Neuronal stem cell (in vitro differentiated cells): ENCODE data around the gene ACTR3C.
"Not testable (repeated sequence)": the region's sequence is repeated elsewhere in the genome, so short reads cannot be mapped to it uniquely, and the experiment has no call there.

ENCODE experiments used
- DNase-seq: peaks from one replicate; pipeline ENCODE4 v3.0.0-alpha.2; 2013; ENCODE audit warnings: low spot score
- H2AFZ ChIP-seq: one replicate; pipeline ENCODE4 v1.6.1; 2013; ENCODE audit warnings: mild to moderate bottlenecking, low read length, inconsistent platforms
- H2AK5ac ChIP-seq: 2 replicates; pipeline ENCODE4 v1.6.1; 2013; ENCODE audit warnings: low read depth, mild to moderate bottlenecking, inconsistent platforms, low read length, moderate library complexity, mixed read lengths
- H2BK120ac ChIP-seq: 2 replicates; pipeline ENCODE4 v1.6.1; 2013; ENCODE audit warnings: low read depth, mild to moderate bottlenecking, inconsistent platforms, low read length, moderate library complexity, mixed read lengths
- H2BK12ac ChIP-seq: one replicate; pipeline ENCODE4 v1.6.1; 2013; ENCODE audit warnings: low read length, inconsistent platforms
- H2BK15ac ChIP-seq: 2 replicates; pipeline ENCODE4 v1.6.1; 2013; ENCODE audit warnings: mild to moderate bottlenecking, low read length, inconsistent platforms, mixed read lengths
- H2BK5ac ChIP-seq: one replicate; pipeline ENCODE4 v1.6.1; 2013; ENCODE audit warnings: inconsistent platforms, mild to moderate bottlenecking, low read length, moderate library complexity
- H3K14ac ChIP-seq: one replicate; pipeline ENCODE4 v1.6.1; 2013; ENCODE audit warnings: low read length, inconsistent platforms
- H3K18ac ChIP-seq: 2 replicates; pipeline ENCODE4 v1.6.1; 2013; ENCODE audit warnings: low read length, inconsistent platforms
- H3K23ac ChIP-seq: 2 replicates; pipeline ENCODE4 v1.6.1; 2013; ENCODE audit warnings: low read depth, mild to moderate bottlenecking, mixed read lengths, low read length, inconsistent platforms; ENCODE audit not compliant: poor library complexity
- H3K27ac ChIP-seq: replicated peaks from 3 replicates; pipeline ENCODE4 v1.5.1; 2013; ENCODE audit warnings: low read length, inconsistent platforms
- H3K27me3 ChIP-seq, 3 experiments: 2 replicates each; pipeline ENCODE4 v1.6.1; 2013; ENCODE audit warnings: low read length in 3 of 3, mild to moderate bottlenecking in 2 of 3, inconsistent platforms in 1 of 3, low read depth in 1 of 3, mixed read lengths in 1 of 3, moderate library complexity in 1 of 3; ENCODE audit not compliant: control insufficient read depth in 3 of 3, insufficient read depth in 3 of 3
- H3K36me3 ChIP-seq, 2 donors: replicated peaks in 1 of 2; 2 replicates each; pipeline ENCODE4 v1.6.1; 2013; ENCODE audit warnings: low read length in 2 of 2; ENCODE audit not compliant: control insufficient read depth in 2 of 2, insufficient read depth in 2 of 2
- H3K4ac ChIP-seq: 2 replicates; pipeline ENCODE4 v1.6.1; 2013; ENCODE audit warnings: inconsistent platforms, mild to moderate bottlenecking, low read length, moderate library complexity
- H3K4me1 ChIP-seq, 2 donors: 1 replicate in 1 of 2; 2 replicates in 1 of 2; pipeline ENCODE4 v1.6.1; 2013; ENCODE audit warnings: low read length in 2 of 2, low read depth in 1 of 2; ENCODE audit not compliant: control insufficient read depth in 2 of 2, insufficient read depth in 1 of 2
- H3K4me2 ChIP-seq: one replicate; pipeline ENCODE4 v1.6.1; 2013; ENCODE audit warnings: mild to moderate bottlenecking, low read length, inconsistent platforms; ENCODE audit not compliant: insufficient read depth, poor library complexity, severe bottlenecking
- H3K4me3 ChIP-seq, 2 donors: 2 replicates each; pipeline ENCODE4 v1.5.1; 2013; ENCODE audit warnings: low read length in 2 of 2, mild to moderate bottlenecking in 2 of 2, inconsistent platforms in 1 of 2, moderate library complexity in 1 of 2
- H3K79me1 ChIP-seq: one replicate; pipeline ENCODE4 v1.6.1; 2013; ENCODE audit warnings: low read depth, mild to moderate bottlenecking, inconsistent platforms, low read length, moderate library complexity
- H3K9ac ChIP-seq: one replicate; pipeline ENCODE4 v1.6.1; 2013; ENCODE audit warnings: mild to moderate bottlenecking, low read depth, low read length, inconsistent platforms; ENCODE audit not compliant: poor library complexity
- H3K9me3 ChIP-seq, 2 donors: replicated peaks in 1 of 2; 2 replicates each; pipeline versions ENCODE3 to v1.6.1; 2013; ENCODE audit warnings: low read length in 2 of 2, mild to moderate bottlenecking in 2 of 2, inconsistent platforms in 1 of 2, low read depth in 1 of 2, mixed read lengths in 1 of 2, moderate library complexity in 1 of 2; ENCODE audit not compliant: control insufficient read depth in 2 of 2, insufficient read depth in 1 of 2
- H4K8ac ChIP-seq: one replicate; pipeline ENCODE4 v1.6.1; 2013; ENCODE audit warnings: low read depth, mild to moderate bottlenecking, inconsistent platforms, low read length, moderate library complexity
- H4K91ac ChIP-seq: one replicate; pipeline ENCODE4 v1.6.1; 2013; ENCODE audit warnings: low read length, low read depth, mild to moderate bottlenecking, inconsistent platforms; ENCODE audit not compliant: poor library complexity
- WGBS, 2 donors: extraction: QIAGEN DNeasy Blood & Tissue Kit; methylation state at CpG; one replicate each; pipeline ENCODE4 v1.1.7; 2013; ENCODE audit warnings: missing lambda C conversion rate in 2 of 2, mixed read lengths in 1 of 2; ENCODE audit not compliant: insufficient read length in 2 of 2, insufficient replicate concordance in 1 of 2; ENCODE audit errors: extremely low coverage in 2 of 2; 5-methylcytosine and 5-hydroxymethylcytosine counted together

ACTR3C gene

GRCh38 chr7:150247745-150248144, 75.6 kb downstream of the ACTR3C start:
- not testable (repeated sequence) for H3K27ac ChIP-seq, H3K14ac ChIP-seq, H3K4me1 ChIP-seq, H2BK15ac ChIP-seq, H2BK120ac ChIP-seq, DNase-seq, H3K79me1 ChIP-seq, H2BK12ac ChIP-seq, H3K18ac ChIP-seq, H3K9ac ChIP-seq, H4K91ac ChIP-seq, H2BK5ac ChIP-seq, H3K36me3 ChIP-seq, H2AK5ac ChIP-seq, H3K4ac ChIP-seq, H3K23ac ChIP-seq, H3K4me2 ChIP-seq, H3K27me3 ChIP-seq, H3K9me3 ChIP-seq, H3K4me3 ChIP-seq, H4K8ac ChIP-seq, H2AFZ ChIP-seq
- WGBS, 2 donors: no CpG with 5 or more reads among the region's 3 CpGs

- H2BK120ac ChIP-seq, H2BK12ac ChIP-seq, H3K23ac ChIP-seq, H2BK15ac ChIP-seq, H3K4me3 ChIP-seq, H3K79me1 ChIP-seq, H2BK5ac ChIP-seq, H3K36me3 ChIP-seq, H2AFZ ChIP-seq, H3K4me1 ChIP-seq, H4K91ac ChIP-seq, H3K14ac ChIP-seq, H3K4ac ChIP-seq, H3K18ac ChIP-seq, H2AK5ac ChIP-seq, H3K27me3 ChIP-seq, H3K27ac ChIP-seq, H3K9me3 ChIP-seq, H3K9ac ChIP-seq, H3K4me2 ChIP-seq, H4K8ac ChIP-seq, DNase-seq: not testable (repeated sequence)
- WGBS, 2 donors: no CpG with 5 or more reads among the region's 2 CpGs
These were observed 78.1 kb downstream of the ACTR3C start for GRCh38 chr7:150245208-150245607.

GRCh38 chr7:150242935-150243334, 80.4 kb downstream of the ACTR3C start:
- not testable (repeated sequence) for H3K27ac ChIP-seq, H4K8ac ChIP-seq, H3K4me1 ChIP-seq, H2AFZ ChIP-seq, H2BK5ac ChIP-seq, H2BK15ac ChIP-seq, H3K79me1 ChIP-seq, H3K9me3 ChIP-seq, H3K23ac ChIP-seq, H3K4me3 ChIP-seq, H3K9ac ChIP-seq, H3K4me2 ChIP-seq, H4K91ac ChIP-seq, H3K4ac ChIP-seq, H3K27me3 ChIP-seq, H2BK120ac ChIP-seq, H2AK5ac ChIP-seq, H3K18ac ChIP-seq, DNase-seq, H3K36me3 ChIP-seq, H3K14ac ChIP-seq, H2BK12ac ChIP-seq
- no CpG with 5 or more reads among the region's 2 CpGs for WGBS, 2 donors

- H3K18ac ChIP-seq, H3K27ac ChIP-seq, H3K4me2 ChIP-seq, H3K9ac ChIP-seq, H2AFZ ChIP-seq, H3K79me1 ChIP-seq, H2BK15ac ChIP-seq, H2AK5ac ChIP-seq, H2BK120ac ChIP-seq, DNase-seq, H3K4ac ChIP-seq, H4K8ac ChIP-seq, H2BK5ac ChIP-seq, H3K14ac ChIP-seq, H2BK12ac ChIP-seq, H3K4me1 ChIP-seq, H3K9me3 ChIP-seq, H3K4me3 ChIP-seq, H4K91ac ChIP-seq, H3K36me3 ChIP-seq, H3K23ac ChIP-seq: not testable (repeated sequence)
- no CpG with 5 or more reads among the region's 3 CpGs for WGBS, 2 donors
- peaks cover 0 to 16% (median 6%) of the 10 kb centered on the region in 3 experiments for H3K27me3 ChIP-seq
These were observed 97.9 kb downstream of the ACTR3C start for GRCh38 chr7:150225444-150225843.
